IMR-90 (cell line): Measurements from ENCODE around the gene TMEM37. TPM values are rescaled to one million over a fixed set of nuclear protein-coding genes. Genes with fewer than 3 reads are reported as not detected.

Experiments
- ATAC-seq: fragments of 200-7000 bp; cut with Tn5 transposase; 2 replicates; pipeline ENCODE4 v1.9.1; 2020; ENCODE audit warnings: low read depth, mild to moderate bottlenecking, moderate library complexity
- BruUV-seq: library from RNA; stranded (reverse); fragments of 400-500 nt; replicated peaks from 2 replicates; lab custom pipeline; 2021; lab: Mats Ljungman, UMichigan
- CTCF ChIA-PET: fragments of 300-600 bp; formaldehyde crosslinking; extraction: SDS; loops from one replicate; lab custom pipeline; 2021; ENCODE audit warnings: antibody characterized with exemption; lab: Yijun Ruan, JAX
- POLR2A ChIA-PET: fragments of 300-600 bp; sonication (Branson Sonifier 250); formaldehyde crosslinking; loops from one replicate; lab custom pipeline; 2022; ENCODE audit warnings: antibody characterized with exemption; ENCODE audit not compliant: unreplicated experiment; lab: Charles Lee
- DNase-seq: peaks from one replicate; pipeline ENCODE4 v3.0.0; 2013
- H2AFZ ChIP-seq: replicated peaks from 2 replicates; pipeline ENCODE3; 2013; ENCODE audit warnings: low read length, mild to moderate bottlenecking; ENCODE audit not compliant: poor library complexity
- H2AK5ac ChIP-seq: 2 replicates; pipeline ENCODE4 v1.6.1; 2013; ENCODE audit warnings: low read depth, low read length, inconsistent platforms
- H2AK9ac ChIP-seq: replicated peaks from 2 replicates; pipeline ENCODE3; 2013; ENCODE audit warnings: mild to moderate bottlenecking, low read depth, low read length, moderate library complexity; ENCODE audit not compliant: poor library complexity
- H2BK120ac ChIP-seq: 2 replicates; pipeline ENCODE4 v1.6.1; 2013; ENCODE audit warnings: low read depth, low read length, inconsistent platforms
- H2BK15ac ChIP-seq: 3 replicates; pipeline ENCODE4 v1.6.1; 2013; ENCODE audit warnings: low read depth, low read length, inconsistent platforms
- H2BK20ac ChIP-seq: 2 replicates; pipeline ENCODE4 v1.6.1; 2013; ENCODE audit warnings: low read depth, mild to moderate bottlenecking, inconsistent platforms, low read length, moderate library complexity
- H2BK5ac ChIP-seq: 2 replicates; pipeline ENCODE4 v1.6.1; 2013; ENCODE audit warnings: mild to moderate bottlenecking, low read depth, low read length, inconsistent platforms; ENCODE audit not compliant: poor library complexity, severe bottlenecking
- H3K14ac ChIP-seq: replicated peaks from 2 replicates; pipeline ENCODE4 v1.6.1; 2013; ENCODE audit warnings: low read depth, low read length, inconsistent platforms
- H3K18ac ChIP-seq: 2 replicates; pipeline ENCODE4 v1.6.1; 2013; ENCODE audit warnings: low read depth, low read length, control low read depth
- H3K23ac ChIP-seq: 2 replicates; pipeline ENCODE4 v1.6.1; 2013; ENCODE audit warnings: low read depth, low read length, inconsistent platforms
- H3K27ac ChIP-seq: 2 replicates; pipeline ENCODE4 v1.5.1; 2013; ENCODE audit warnings: mild to moderate bottlenecking, control low read depth, low read length; ENCODE audit not compliant: insufficient read depth
- H3K27me3 ChIP-seq: 2 replicates; pipeline ENCODE4 v1.6.1; 2013; ENCODE audit warnings: low read length; ENCODE audit not compliant: control insufficient read depth, insufficient read depth
- H3K36me3 ChIP-seq: 2 replicates; pipeline ENCODE4 v1.6.1; 2013; ENCODE audit warnings: low read length, mixed read lengths; ENCODE audit not compliant: control insufficient read depth, insufficient read depth
- H3K4ac ChIP-seq: 2 replicates; pipeline ENCODE4 v1.6.1; 2013; ENCODE audit warnings: low read depth, low read length, inconsistent platforms
- H3K4me1 ChIP-seq: 2 replicates; pipeline ENCODE4 v1.6.1; 2013; ENCODE audit warnings: low read length, mixed read lengths; ENCODE audit not compliant: control insufficient read depth, insufficient read depth
- H3K4me2 ChIP-seq: 2 replicates; pipeline ENCODE4 v1.6.1; 2013; ENCODE audit warnings: low read depth, mild to moderate bottlenecking, control low read depth, low read length, moderate library complexity
- H3K4me3 ChIP-seq: 2 replicates; pipeline ENCODE4 v1.5.1; 2013; ENCODE audit warnings: low read depth, mild to moderate bottlenecking, control low read depth, low read length, moderate library complexity; ENCODE audit not compliant: insufficient read depth
- H3K56ac ChIP-seq: 2 replicates; pipeline ENCODE4 v1.6.1; 2013; ENCODE audit warnings: low read length, inconsistent platforms; ENCODE audit not compliant: insufficient read depth; ENCODE audit errors: extremely low read depth
- H3K79me1 ChIP-seq, 2 experiments: 2 replicates each; pipeline ENCODE4 v1.6.1; 2013; ENCODE audit warnings: low read length in 2 of 2, inconsistent platforms in 1 of 2, low read depth in 1 of 2
- H3K9ac ChIP-seq: 2 replicates; pipeline ENCODE4 v1.6.1; 2013; ENCODE audit warnings: low read depth, low read length, control low read depth
- H3K9me1 ChIP-seq: 2 replicates; pipeline ENCODE4 v1.6.1; 2013; ENCODE audit warnings: low read length, inconsistent platforms; ENCODE audit not compliant: insufficient read depth
- H3K9me3 ChIP-seq: 2 replicates; pipeline ENCODE4 v1.6.1; 2013; ENCODE audit warnings: low read length; ENCODE audit not compliant: control insufficient read depth, insufficient read depth
- H4K20me1 ChIP-seq: 2 replicates; pipeline ENCODE4 v1.6.1; 2013; ENCODE audit warnings: low read length, inconsistent platforms; ENCODE audit not compliant: insufficient read depth
- H4K5ac ChIP-seq: 2 replicates; pipeline ENCODE4 v1.6.1; 2013; ENCODE audit warnings: mild to moderate bottlenecking, low read depth, low read length, control low read depth
- H4K8ac ChIP-seq, 2 experiments: 2 replicates each; pipeline ENCODE4 v1.6.1; 2013; ENCODE audit warnings: low read depth in 2 of 2, low read length in 2 of 2, control low read depth in 1 of 2, inconsistent platforms in 1 of 2
- H4K91ac ChIP-seq: 2 replicates; pipeline ENCODE4 v1.6.1; 2013; ENCODE audit warnings: low read depth, low read length, inconsistent platforms; ENCODE audit not compliant: insufficient read depth
- BHLHE40 ChIP-seq: fragments of 150-350 bp; IDR thresholded peaks from 2 replicates; pipeline ENCODE4 v1.6.1; 2016; ENCODE audit warnings: mild to moderate bottlenecking, low read depth, low read length
- ELK1 ChIP-seq: fragments of 150-350 bp; IDR thresholded peaks from 2 replicates; pipeline ENCODE4 v1.6.1; 2016; ENCODE audit warnings: low read depth, mild to moderate bottlenecking, low read length, moderate library complexity, borderline replicate concordance
- FOS ChIP-seq: fragments of 150-350 bp; IDR thresholded peaks from 2 replicates; pipeline ENCODE4 v1.6.1; 2016; ENCODE audit warnings: low read depth, low read length
- MAFK ChIP-seq: IDR thresholded peaks from 2 replicates; pipeline ENCODE4 v1.6.1; 2012; ENCODE audit warnings: low read depth, low read length, improper control_type of control experiment
- MAZ ChIP-seq: IDR thresholded peaks from 2 replicates; pipeline ENCODE4 v1.6.1; 2012; ENCODE audit warnings: low read depth, mild to moderate bottlenecking, low read length, improper control_type of control experiment, moderate library complexity, borderline replicate concordance
- POLR2A ChIP-seq: IDR thresholded peaks from 2 replicates; pipeline ENCODE4 v1.6.1; 2012; ENCODE audit warnings: mild to moderate bottlenecking, low read depth, low read length
- RAD21 ChIP-seq: IDR thresholded peaks from 2 replicates; pipeline ENCODE4 v1.6.1; 2012; ENCODE audit warnings: low read length, improper control_type of control experiment
- RCOR1 ChIP-seq: IDR thresholded peaks from 2 replicates; pipeline ENCODE4 v1.6.1; 2012; ENCODE audit warnings: mild to moderate bottlenecking, low read length, improper control_type of control experiment; ENCODE audit not compliant: insufficient replicate concordance
- SMC3 ChIP-seq: fragments of 150-350 bp; IDR thresholded peaks from 2 replicates; pipeline ENCODE4 v1.6.1; 2016; ENCODE audit warnings: low read depth, mild to moderate bottlenecking, antibody characterized with exemption, low read length, moderate library complexity
- USF2 ChIP-seq: fragments of 150-350 bp; IDR thresholded peaks from 2 replicates; pipeline ENCODE4 v1.6.1; 2017; ENCODE audit warnings: mild to moderate bottlenecking, antibody characterized with exemption, low read length, low read depth
- WGBS, 2 experiments: methylation state at CpG; one replicate each; pipeline versions ENCODE4 v1.1.5 to v1.1.7; 2013; ENCODE audit warnings: missing lambda C conversion rate in 2 of 2; ENCODE audit not compliant: insufficient read length in 1 of 2; ENCODE audit errors: extremely low coverage in 2 of 2; 5-methylcytosine and 5-hydroxymethylcytosine counted together
- dilution Hi-C: fragments of 300-500 bp; cut with HindIII; formaldehyde crosslinking; loops from one replicate; pipeline ENCODE4 v1.14.3; 2018; ENCODE audit warnings: low sequenced_read_pairs; ENCODE audit not compliant: unreplicated experiment
- in situ Hi-C: fragments of 300-500 bp; cut with MboI; formaldehyde crosslinking; loops from 3 replicates; pipeline ENCODE4 v1.14.3; 2019; ENCODE audit warnings: low sequenced_read_pairs, inconsistent platforms, mixed read lengths
- intact Hi-C: fragments of 100-400 bp; cut with micrococcal nuclease; formaldehyde crosslinking; loops from 2 replicates; pipeline ENCODE4 v1.10.0; 2022
- polyA plus RNA-seq, 3 experiments: library from polyadenylated mRNA; depleted of rRNA; stranded (reverse); fragments of >200 nt; gene quantifications; 2 replicates each; pipeline ENCODE4 v1.2.3, GENCODE V29; 2012; ENCODE audit warnings: low replicate concordance in 1 of 3
- total RNA-seq: library from RNA; depleted of rRNA; stranded (reverse); fragments of >200 nt; gene quantifications from 2 replicates; pipeline ENCODE4 v1.2.3, GENCODE V29; 2012

Gene TMEM37
- total and polyA plus RNA-seq, 2 of the 4 experiments (the other 2 are of a cell fraction), result under 0.01 to 0.39 TPM

- no peak overlapping the region for H4K5ac ChIP-seq
- H3K18ac ChIP-seq, result no peak overlapping the region
- no peaks in the 10 kb centered on the region for H3K9me3 ChIP-seq
- no peak overlapping the region for H2BK15ac ChIP-seq
- no peaks in the 10 kb centered on the region for H3K79me1 ChIP-seq
- ATAC-seq (no peak), DNase-seq (no peak)
- no peak overlapping the region for H3K4ac ChIP-seq
- no peak overlapping the region for H3K56ac ChIP-seq
- no peak overlapping the region for H4K8ac ChIP-seq
- BruUV-seq, result no TSS peak
- H3K9me1 ChIP-seq, result no peaks in the 10 kb centered on the region
- no peak overlapping the region for H2BK120ac ChIP-seq
- no peak overlapping the region for H2AK9ac ChIP-seq
- ChIA-PET CTCF (interaction anchor here (0.6 kb wide), 1 partner anchor 527 kb away, joined by 3 read pairs; no protein-coding TSS in a partner anchor), POLR2A (no interaction called here)
- no peak overlapping the region for H2BK5ac ChIP-seq
- 80% methylated on average over 3 of the region's 11 CpGs; no CpG with 5 or more reads in 1 of the 2 experiments for WGBS, 2 experiments
- intact Hi-C loops (no loop called here), in situ Hi-C loops (loop anchor here (5.0 kb wide), 1 partner anchor 48 kb away; no protein-coding TSS in a partner anchor), dilution Hi-C loops (no loop called here)
- H3K27ac ChIP-seq, result no peak overlapping the region
- H4K91ac ChIP-seq, result no peak overlapping the region
- no peak overlapping the region for H2AFZ ChIP-seq
- H3K14ac ChIP-seq, result no peak overlapping the region
- no peak overlapping the region for H3K4me2 ChIP-seq
- no peak overlapping the region for H2BK20ac ChIP-seq
- no peaks in the 10 kb centered on the region for H4K20me1 ChIP-seq
- no peak overlapping the region for H3K4me3 ChIP-seq
- no peaks in the 10 kb centered on the region for H3K36me3 ChIP-seq
- H3K27me3 ChIP-seq, result peaks cover 2% of the 10 kb centered on the region
- no peak overlapping the region for H2AK5ac ChIP-seq
- no peak overlapping the region for H3K23ac ChIP-seq
- no peaks in the 10 kb centered on the region for H3K4me1 ChIP-seq
- no peak overlapping the region for H3K9ac ChIP-seq
- TF ChIP-seq FOS (no peak), RAD21 (no peak), BHLHE40 (no peak), RCOR1 (no peak), SMC3 (no peak), USF2 (no peak), POLR2A (no peak), ELK1 (no peak), MAZ (no peak), MAFK (no peak)
Measured at GRCh38 chr2:119465687-119466086, 34.0 kb downstream of the TMEM37 start.
